ENCODE results near the gene ANO2.

GRCh38 chr12:5571115-5571514 lies 373.9 kb downstream of the ANO2 start:
- TF ChIP-seq, protein P1, sequence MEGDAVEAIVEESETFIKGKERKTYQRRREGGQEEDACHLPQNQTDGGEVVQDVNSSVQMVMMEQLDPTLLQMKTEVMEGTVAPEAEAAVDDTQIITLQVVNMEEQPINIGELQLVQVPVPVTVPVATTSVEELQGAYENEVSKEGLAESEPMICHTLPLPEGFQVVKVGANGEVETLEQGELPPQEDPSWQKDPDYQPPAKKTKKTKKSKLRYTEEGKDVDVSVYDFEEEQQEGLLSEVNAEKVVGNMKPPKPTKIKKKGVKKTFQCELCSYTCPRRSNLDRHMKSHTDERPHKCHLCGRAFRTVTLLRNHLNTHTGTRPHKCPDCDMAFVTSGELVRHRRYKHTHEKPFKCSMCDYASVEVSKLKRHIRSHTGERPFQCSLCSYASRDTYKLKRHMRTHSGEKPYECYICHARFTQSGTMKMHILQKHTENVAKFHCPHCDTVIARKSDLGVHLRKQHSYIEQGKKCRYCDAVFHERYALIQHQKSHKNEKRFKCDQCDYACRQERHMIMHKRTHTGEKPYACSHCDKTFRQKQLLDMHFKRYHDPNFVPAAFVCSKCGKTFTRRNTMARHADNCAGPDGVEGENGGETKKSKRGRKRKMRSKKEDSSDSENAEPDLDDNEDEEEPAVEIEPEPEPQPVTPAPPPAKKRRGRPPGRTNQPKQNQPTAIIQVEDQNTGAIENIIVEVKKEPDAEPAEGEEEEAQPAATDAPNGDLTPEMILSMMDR (IDR thresholded peaks at IDR 0.05; ENCODE audit: low read depth, low read length, poor library complexity, severe bottlenecking) = no peak
- no peak for TF ChIP-seq EZH2phosphoT487 (IDR thresholded peaks at IDR 0.05; ENCODE audit: borderline replicate concordance, low read length)

Data from DOHH2 (cell line).